AG09309 (cell line): ENCODE data around the gene RECQL5.

ENCODE experiments used
- DNase-seq: peaks from one replicate; pipeline ENCODE4 v3.0.0-alpha.2; 2010; ENCODE audit warnings: low read depth
- H3K4me3 ChIP-seq: 2 replicates; pipeline ENCODE4 v1.5.1; 2011; ENCODE audit warnings: mild to moderate bottlenecking, low read depth, low read length, moderate library complexity; ENCODE audit not compliant: control insufficient read depth
- CTCF ChIP-seq: IDR thresholded peaks from 2 replicates; pipeline ENCODE4 v1.5.1; 2011; ENCODE audit warnings: mild to moderate bottlenecking, low read depth, low read length, inconsistent platforms; ENCODE audit not compliant: insufficient read depth, control insufficient read depth; ENCODE audit errors: missing control alignments

Gene RECQL5

GRCh38 chr17:75632863-75633485 is 34.0 kb downstream of the RECQL5 start, which contains the start of gene SMIM5:
SMIM5 (plus strand) TSS chr17:75633434; CDS start chr17:75640202, 6,768 bp downstream.
- H3K4me3 ChIP-seq: no peak within 1 kb of the TSS
- TF ChIP-seq CTCF: peak; percentile 95
- DNase-seq: peak; percentile 63

DNA sequence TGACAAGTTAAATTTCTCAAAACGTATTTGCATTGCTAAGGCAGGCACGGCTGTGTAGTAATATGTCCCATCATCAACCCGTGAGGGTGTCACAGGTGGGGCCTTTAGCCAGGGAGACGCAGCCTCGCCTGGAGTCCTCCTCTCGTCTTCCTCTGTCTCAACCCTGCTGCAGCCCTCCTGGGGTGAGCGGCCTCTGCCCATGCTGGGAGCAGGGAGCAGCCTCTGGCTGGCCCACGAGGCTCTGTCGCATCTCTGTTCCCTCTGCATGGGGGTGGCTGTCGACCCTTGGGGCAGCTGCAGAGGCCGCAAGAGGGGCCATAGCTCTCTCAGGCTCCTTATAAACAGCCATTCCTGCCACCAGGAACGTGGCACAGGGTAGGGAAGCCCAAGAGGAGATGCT is 34.5 kb downstream of the RECQL5 start:
- TF ChIP-seq CTCF: no peak
- H3K4me3 ChIP-seq: no peak overlapping the region
- no peak for DNase-seq

DNA sequence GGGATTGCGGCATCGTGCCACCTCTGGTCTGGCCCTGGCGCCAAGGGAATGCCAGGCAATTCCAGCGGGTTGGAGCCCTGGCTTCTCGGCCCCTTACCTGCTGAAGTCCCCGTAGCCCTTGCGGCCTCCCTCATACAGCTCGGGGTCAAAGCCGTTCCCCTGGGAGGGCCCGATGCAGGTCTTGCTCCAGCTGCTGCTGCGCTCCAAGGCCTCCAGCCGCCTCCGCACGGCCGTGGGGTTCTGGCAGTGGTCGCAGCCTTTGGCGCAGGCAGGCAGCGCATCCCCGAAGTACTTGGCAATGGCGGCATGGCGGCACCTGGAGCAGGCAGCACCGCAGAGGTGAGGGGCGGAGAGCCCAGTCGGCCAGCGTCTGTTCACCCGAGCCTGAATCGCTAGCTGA is 35.6 kb downstream of the RECQL5 start:
- DNase-seq: no peak
- no peak for TF ChIP-seq CTCF

DNA sequence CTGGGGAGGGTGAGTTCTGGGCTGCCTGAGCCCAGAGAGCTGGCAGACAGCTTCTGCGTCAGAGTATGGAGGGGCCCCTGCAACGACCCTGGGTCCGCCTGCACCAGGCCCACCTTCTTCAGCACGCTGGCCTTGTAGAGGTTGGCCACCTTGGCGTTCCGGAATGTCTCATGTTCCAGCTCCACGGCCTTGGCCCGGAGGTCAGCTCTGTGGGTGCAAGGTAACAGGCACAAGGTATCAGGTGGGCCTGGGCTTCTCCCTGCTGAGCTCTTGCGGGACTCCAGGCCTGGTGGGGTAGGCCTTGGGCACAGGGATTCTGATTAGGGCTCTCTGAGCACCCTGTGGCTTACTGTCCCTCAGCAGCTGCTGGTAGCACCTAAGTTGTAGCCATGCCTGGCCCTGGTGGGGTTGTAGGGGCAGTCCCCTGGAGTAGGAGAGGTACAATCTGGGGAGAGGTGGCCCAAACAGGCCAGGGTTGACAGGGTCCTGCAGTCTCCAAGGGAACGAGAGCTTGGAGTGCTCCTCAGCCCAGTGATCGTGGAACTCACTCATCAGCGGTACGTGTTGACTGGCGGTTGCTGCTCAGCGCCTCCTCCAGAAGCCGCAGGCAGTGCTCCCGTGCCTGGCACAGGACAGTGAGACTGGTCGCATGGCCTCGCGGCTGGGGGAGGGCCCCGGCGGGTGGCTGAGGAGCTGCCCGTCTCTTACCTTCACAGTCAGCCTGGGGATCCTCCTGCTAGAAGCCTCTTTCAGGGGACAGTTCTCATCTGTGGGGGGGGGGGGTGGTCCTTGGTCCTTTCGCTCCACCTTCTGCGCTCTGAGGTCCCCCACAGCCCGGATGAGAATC is 36.7 kb downstream of the RECQL5 start:
- no peak overlapping the region for H3K4me3 ChIP-seq
- DNase-seq: no peak
- TF ChIP-seq CTCF: no peak

More for the DNA sequence above, 35.6 kb downstream of the RECQL5 start:
- H3K4me3 ChIP-seq: no peak overlapping the region

DNA sequence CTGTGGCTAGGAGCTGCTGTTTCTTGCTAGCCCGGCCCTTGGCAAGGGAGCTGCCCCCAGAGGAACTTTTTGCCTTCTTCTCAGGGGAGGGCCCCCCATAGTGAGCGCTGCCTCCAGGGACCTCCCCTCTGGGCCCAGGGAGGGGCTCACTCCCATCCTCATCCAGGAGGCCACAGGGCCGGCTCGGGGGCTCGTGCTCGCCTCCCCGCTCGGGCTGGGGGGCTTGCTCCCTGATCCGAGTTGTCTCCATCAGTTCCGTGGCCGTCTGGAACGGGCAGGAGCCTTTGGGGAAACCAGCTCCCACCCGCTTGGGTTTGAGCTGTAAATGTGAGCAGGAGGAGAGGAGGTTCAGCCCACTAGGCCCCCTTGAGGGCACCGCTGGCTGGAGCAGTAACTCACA is 37.8 kb downstream of the RECQL5 start:
- DNase-seq: no peak
- no peak for TF ChIP-seq CTCF
- H3K4me3 ChIP-seq: no peak overlapping the region

- no peak overlapping the region for H3K4me3 ChIP-seq
- TF ChIP-seq CTCF: no peak
- DNase-seq: no peak
Observed at GRCh38 chr17:75628425-75628824, 38.5 kb downstream of the RECQL5 start.
